Thyroid gland (tissue), 4 donors: Measurements from ENCODE around the gene SLC28A1.

ENCODE experiments used
- CTCF ChIP-seq, 6 experiments: fragments of 200-600 bp in 3 of 6; fragments of 450-650 bp in 3 of 6; sonication (generic) in 3 of 6; IDR thresholded peaks; one replicate each; pipeline ENCODE4 v1.5.1; 2016 to 2019; ENCODE audit warnings: antibody characterized with exemption in 6 of 6, mild to moderate bottlenecking in 2 of 6, inconsistent platforms in 1 of 6, moderate library complexity in 1 of 6
- POLR2A ChIP-seq, 2 donors: fragments of 450-650 bp; IDR thresholded peaks; one replicate each; pipeline ENCODE4 v1.6.1; 2017; ENCODE audit warnings: antibody characterized with exemption in 2 of 2, mild to moderate bottlenecking in 2 of 2, moderate library complexity in 1 of 2

DNA sequence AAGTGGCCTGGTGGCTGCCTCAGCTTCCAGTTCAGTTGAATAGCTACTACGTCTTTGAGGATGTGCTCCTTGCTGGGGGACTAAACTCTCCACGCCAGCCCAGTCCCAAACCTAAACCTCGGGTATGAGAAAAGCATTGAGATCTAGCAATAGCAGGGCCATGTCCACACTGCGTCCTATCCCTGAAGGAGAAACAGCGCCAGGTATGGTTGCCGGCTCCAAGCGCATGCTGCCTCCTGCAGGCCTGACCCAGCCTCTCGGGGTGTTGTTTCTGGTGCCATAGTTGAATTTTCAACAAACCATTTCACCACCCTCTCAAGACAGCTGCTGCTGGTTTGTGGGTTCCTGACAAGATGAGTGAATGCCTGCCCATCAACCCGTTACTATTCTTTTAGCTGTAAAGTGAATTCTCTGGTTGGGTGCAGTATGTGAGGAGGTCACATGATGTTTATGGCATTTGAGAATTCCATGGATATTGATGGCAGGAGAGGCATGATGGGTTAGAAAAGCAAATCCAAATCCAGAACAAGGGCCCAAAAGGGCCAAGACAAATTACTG lies 13.0 kb upstream of the SLC28A1 start:
- TF ChIP-seq CTCF (IDR thresholded peaks at IDR 0.05) (no peak), POLR2A (IDR thresholded peaks at IDR 0.05) (no peak)
